ENCODE measurements around the gene DHRS7B. TPM values are rescaled to one million over a fixed set of nuclear protein-coding genes. Genes with fewer than 3 reads are reported as not detected.

Gene DHRS7B
- total and polyA plus RNA-seq, 9 of the 15 experiments (the other 6 are each of a cell fraction or from before 2014, with no cell fraction given): 8.0 to 30.7 (median 14.8) TPM

GRCh38 chr17:21186399-21187187 is 59.8 kb downstream of the DHRS7B start:
- no peaks in the 10 kb centered on the region for H3K9me3 ChIP-seq (replicated peaks; ENCODE audit: control insufficient read depth, insufficient read depth, low read depth, low read length)
- no peak overlapping the region for H3K4me3 ChIP-seq
- CTCF ChIA-PET (ENCODE audit: low intra/inter-chr PET ratio): no interaction called here
- DNase-seq (ENCODE audit: extremely low read depth in 1 of 4, low spot score in 3 of 4) (no peak), FAIRE-seq (no peak), ATAC-seq (no peak)
- BruUV-seq (replicated peaks): no TSS peak
- no peak overlapping the region for H3K4me2 ChIP-seq (ENCODE audit: insufficient read depth, low read length)
- H3K27ac ChIP-seq (ENCODE audit: extremely low read depth, low read depth, low read length): no peak overlapping the region
- no peaks in the 10 kb centered on the region for H3K27me3 ChIP-seq (ENCODE audit: control insufficient read depth in 2 of 2, insufficient read depth in 2 of 2, low read length in 2 of 2)
- H3K36me3 ChIP-seq (ENCODE audit: control insufficient read depth, insufficient read depth, low read length): peaks cover 17% of the 10 kb centered on the region; the same call in 2 of the 3 replicates
- intact Hi-C loops (cut with micrococcal nuclease): no loop called here
- H4K20me1 ChIP-seq (replicated peaks; ENCODE audit: control insufficient read depth, insufficient read depth, low read length): no peaks in the 10 kb centered on the region
- H3K9me1 ChIP-seq (ENCODE audit: control insufficient read depth, insufficient read depth, low read length): no peaks in the 10 kb centered on the region
- no peaks in the 10 kb centered on the region for H3K4me1 ChIP-seq (replicated peaks in 1 of 2; ENCODE audit: control insufficient read depth in 2 of 2, insufficient read depth in 2 of 2, low read length in 2 of 2)
- H3K79me2 ChIP-seq (ENCODE audit: control insufficient read depth, insufficient read depth, low read length): no peaks in the 10 kb centered on the region
- POLR2A ChIA-PET: interaction anchor here (0.9 kb wide), 1 partner anchor 15 kb away, joined by 3 read pairs; no protein-coding TSS in a partner anchor
- 74% methylated on average over 6 of the region's 6 CpGs for WGBS (ENCODE audit: insufficient coverage, low coverage, missing lambda C conversion rate)
- TF ChIP-seq POLR3G (IDR thresholded peaks at IDR 0.05; ENCODE audit: extremely low read depth, insufficient read length, insufficient replicate concordance): no peak
- no peak for TF ChIP-seq LEF1 (IDR thresholded peaks at IDR 0.05)
- TF ChIP-seq BDP1 (IDR thresholded peaks at IDR 0.05; ENCODE audit: insufficient read depth, insufficient read length): no peak
- TF ChIP-seq NBN (IDR thresholded peaks at IDR 0.05; ENCODE audit: low read depth): no peak
- in situ Hi-C loops (cut with MboI): no loop called here
- H3K9ac ChIP-seq (ENCODE audit: insufficient read depth in 1 of 2, low read depth in 2 of 2, low read length in 2 of 2): no peak overlapping the region
- no peak overlapping the region for H2AFZ ChIP-seq (ENCODE audit: low read depth, low read length)

- DNase-seq (ENCODE audit: extremely low read depth in 1 of 4, low spot score in 3 of 4) (no peak), FAIRE-seq (no peak), ATAC-seq (no peak)
- intact Hi-C loops (cut with micrococcal nuclease) (no loop called here), in situ Hi-C loops (cut with MboI) (no loop called here)
- Histone ChIP-seq H3K4me3 (no peak overlapping the region), H3K4me1 (replicated peaks in 1 of 2; ENCODE audit: control insufficient read depth in 2 of 2, insufficient read depth in 2 of 2, low read length in 2 of 2) (no peaks in the 10 kb centered on the region), H3K9ac (ENCODE audit: insufficient read depth in 1 of 2, low read depth in 2 of 2, low read length in 2 of 2) (no peak overlapping the region), H3K79me2 (ENCODE audit: control insufficient read depth, insufficient read depth, low read length) (no peaks in the 10 kb centered on the region), H2AFZ (ENCODE audit: low read depth, low read length) (no peak overlapping the region), H3K27ac (ENCODE audit: extremely low read depth, low read depth, low read length) (no peak overlapping the region), H3K4me2 (ENCODE audit: insufficient read depth, low read length) (no peak overlapping the region), H3K36me3 (ENCODE audit: control insufficient read depth, insufficient read depth, low read length) (peaks cover 6% of the 10 kb centered on the region; the same call in 1 of the 3 replicates), H3K27me3 (ENCODE audit: control insufficient read depth in 2 of 2, insufficient read depth in 2 of 2, low read length in 2 of 2) (no peaks in the 10 kb centered on the region), H4K20me1 (replicated peaks; ENCODE audit: control insufficient read depth, insufficient read depth, low read length) (no peaks in the 10 kb centered on the region), H3K9me1 (ENCODE audit: control insufficient read depth, insufficient read depth, low read length) (no peaks in the 10 kb centered on the region), H3K9me3 (replicated peaks; ENCODE audit: control insufficient read depth, insufficient read depth, low read depth, low read length) (no peaks in the 10 kb centered on the region)
- no TSS peak for BruUV-seq (replicated peaks)
- CTCF ChIA-PET (ENCODE audit: low intra/inter-chr PET ratio): no interaction called here
- POLR2A ChIA-PET: interaction anchor here (0.6 kb wide), 1 partner anchor 60 kb away, joined by 3 read pairs; no protein-coding TSS in a partner anchor
- WGBS (ENCODE audit: insufficient coverage, low coverage, missing lambda C conversion rate): 100% methylated on average over 4 of the region's 4 CpGs
Observed at GRCh38 chr17:21189361-21189760, 62.6 kb downstream of the DHRS7B start.
